Thymus (tissue), 11 donors: ENCODE data around the gene CRISP3. TPM values are rescaled to one million over a fixed set of nuclear protein-coding genes. Genes with fewer than 3 reads are reported as not detected.
A peak's percentile ranks its signal among the peaks of the same experiment; 100 is the strongest.

Experiments used
- DNase-seq, 9 donors: peaks; one replicate each; pipeline ENCODE4 v3.0.0-alpha.2; 2013; ENCODE audit warnings: low spot score in 9 of 9, low read depth in 6 of 9, missing footprints in 1 of 9
- H3K27ac ChIP-seq, 2 donors: one replicate each; pipeline ENCODE4 v1.5.1; 2013; ENCODE audit warnings: control low read depth in 1 of 2, low read depth in 1 of 2, low read length in 1 of 2, mild to moderate bottlenecking in 1 of 2, moderate library complexity in 1 of 2
- H3K27me3 ChIP-seq, 2 donors: one replicate each; pipeline ENCODE4 v1.5.1; 2013; ENCODE audit warnings: low read length in 1 of 2; ENCODE audit not compliant: control insufficient read depth in 2 of 2, insufficient read depth in 1 of 2
- H3K36me3 ChIP-seq, 2 donors: one replicate each; pipeline ENCODE4 v1.5.1; 2013; ENCODE audit warnings: low read length in 1 of 2, mild to moderate bottlenecking in 1 of 2, moderate library complexity in 1 of 2; ENCODE audit not compliant: control insufficient read depth in 2 of 2, insufficient read depth in 2 of 2
- H3K4me1 ChIP-seq, 2 donors: one replicate each; pipeline ENCODE4 v1.5.1; 2013; ENCODE audit warnings: low read length in 2 of 2; ENCODE audit not compliant: control insufficient read depth in 2 of 2, insufficient read depth in 2 of 2
- H3K4me3 ChIP-seq, 2 donors: one replicate each; pipeline ENCODE4 v1.5.1; 2013; ENCODE audit warnings: low read length in 2 of 2, control low read depth in 1 of 2, mild to moderate bottlenecking in 1 of 2
- H3K9me3 ChIP-seq, 2 donors: one replicate each; pipeline ENCODE4 v1.5.1; 2013; ENCODE audit warnings: low read length in 1 of 2, mild to moderate bottlenecking in 1 of 2; ENCODE audit not compliant: control insufficient read depth in 2 of 2, insufficient read depth in 1 of 2
- WGBS: extraction: QIAGEN DNeasy Blood & Tissue Kit; methylation state at CpG from one replicate; pipeline ENCODE4 v1.1.7; 2013; 5-methylcytosine and 5-hydroxymethylcytosine counted together
- polyA plus RNA-seq: library from polyadenylated mRNA; stranded (reverse); fragments of 200-250 nt; gene quantifications from one replicate; pipeline ENCODE4 v1.2.3, GENCODE V29; 2013
- total RNA-seq: library from RNA; stranded (reverse); fragments of 120-200 nt; gene quantifications from one replicate; pipeline ENCODE4 v1.2.4, GENCODE V29; 2013
- donor health status: healthy.

The CRISP3 gene
- total and polyA plus RNA-seq, 2 donors: 0.48 to 1.1 TPM

DNA sequence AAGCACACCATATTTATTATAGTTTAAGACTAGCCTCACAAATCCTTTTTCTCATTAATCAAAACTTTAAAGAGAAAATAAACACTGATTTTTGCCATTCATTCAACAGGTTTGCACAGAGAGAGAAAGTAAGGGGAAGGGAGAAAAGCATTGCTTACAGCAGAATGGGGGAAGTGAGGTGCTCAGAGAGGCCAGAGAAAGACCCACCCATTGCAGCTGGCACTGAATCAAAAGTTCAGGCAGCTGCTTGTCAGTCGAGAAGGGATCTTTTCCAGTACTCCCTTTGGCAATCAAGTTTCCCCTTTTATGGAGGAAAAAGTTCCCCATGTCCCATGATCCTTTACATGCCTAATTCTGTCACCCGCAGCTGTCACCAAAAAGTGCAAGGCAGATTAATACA lies 22.9 kb downstream of the CRISP3 start:
- DNase-seq: no peak
- H3K36me3 ChIP-seq: no peaks in the 10 kb centered on the region
- no peaks in the 10 kb centered on the region for H3K9me3 ChIP-seq
- no peaks in the 10 kb centered on the region for H3K4me1 ChIP-seq
- H3K27ac ChIP-seq: no peak overlapping the region
- H3K27me3 ChIP-seq: no peaks in the 10 kb centered on the region
- WGBS: 87% methylated on average over 2 of the region's 2 CpGs
- no peak overlapping the region for H3K4me3 ChIP-seq

DNA sequence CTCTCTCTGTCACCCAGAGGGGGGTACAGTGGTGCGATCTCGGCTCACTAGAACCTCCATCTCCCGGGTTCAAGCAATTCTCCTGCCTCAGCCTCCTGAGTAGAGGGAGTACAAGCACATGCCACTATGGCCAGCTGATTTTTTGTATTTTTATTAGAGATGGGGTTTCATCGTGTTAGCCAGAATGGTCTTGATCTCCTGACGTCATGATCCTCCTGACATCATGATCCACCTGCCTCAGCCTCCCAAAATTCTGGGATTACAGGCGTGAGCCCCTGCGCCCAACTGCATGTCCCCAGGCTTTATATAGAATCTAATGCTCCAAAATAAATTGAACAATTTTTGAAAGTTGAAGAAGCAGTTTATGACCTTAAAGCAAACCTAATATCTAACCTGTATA lies 23.8 kb downstream of the CRISP3 start:
- Histone ChIP-seq H3K27ac (no peak overlapping the region), H3K36me3 (no peaks in the 10 kb centered on the region), H3K9me3 (no peaks in the 10 kb centered on the region), H3K4me3 (no peak overlapping the region), H3K4me1 (no peaks in the 10 kb centered on the region), H3K27me3 (no peaks in the 10 kb centered on the region)
- no peak for DNase-seq
- 92% methylated on average over 7 of the region's 7 CpGs for WGBS

DNA sequence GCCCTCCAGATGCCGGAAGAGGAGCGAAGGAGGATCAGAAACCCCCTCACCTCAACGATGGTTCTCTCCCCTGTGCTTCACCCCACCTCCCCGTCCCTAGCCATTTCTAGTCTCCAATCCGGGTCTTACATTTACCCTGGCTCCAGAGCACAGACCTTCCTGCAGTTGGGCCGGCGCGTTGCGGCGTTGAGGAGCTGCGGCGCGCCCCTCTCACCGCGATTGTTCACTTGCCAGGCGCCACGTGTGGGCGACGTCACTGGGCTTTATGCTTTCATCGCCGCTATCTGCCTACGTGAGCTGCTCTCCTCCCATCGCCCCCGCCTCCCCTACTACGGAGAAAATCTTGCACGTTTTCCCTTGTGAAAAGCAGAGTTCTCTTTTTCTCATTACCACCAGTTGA lies 30.8 kb downstream of the CRISP3 start, which contains the start of gene CRISP2:
Gene CRISP2, minus strand, starts transcription at position 198 of the 400 bp plus-strand sequence. CDS start 4,347 bp downstream, outside the sequence.
- peaks cover 0 to 7% of the 10 kb centered on the region in 2 donors for H3K9me3 ChIP-seq
- H3K4me3 ChIP-seq: no peak within 1 kb of the TSS
- WGBS: 74% methylated on average over 26 of the region's 26 CpGs
- H3K27ac ChIP-seq: no peak within 1 kb of the TSS
- no peaks in the 10 kb centered on the region for H3K36me3 ChIP-seq
- peak in 1 of 9 donors; percentile 2 for DNase-seq
- H3K4me1 ChIP-seq: no peaks in the 10 kb centered on the region
- H3K27me3 ChIP-seq: no peaks in the 10 kb centered on the region

DNA sequence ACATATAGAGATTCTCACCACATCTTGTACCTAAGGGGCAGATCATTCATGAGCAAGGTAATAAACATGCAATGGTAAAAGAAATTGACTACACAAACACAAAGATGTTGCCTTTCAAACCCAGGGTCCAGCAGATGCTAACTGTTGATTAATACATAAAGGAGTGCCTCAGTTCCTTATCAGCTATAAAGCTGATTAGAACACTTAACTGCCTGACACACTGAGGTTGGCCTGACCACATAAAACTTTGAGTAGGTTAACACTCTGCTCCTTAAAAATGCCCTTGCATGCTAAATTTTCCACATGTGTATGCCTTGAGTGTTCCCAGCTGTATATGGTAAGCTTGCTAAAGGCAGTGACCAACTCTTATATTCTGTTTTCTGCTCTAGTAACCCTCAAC lies 45.7 kb downstream of the CRISP3 start:
- no peak for DNase-seq
- H3K4me1 ChIP-seq: no peaks in the 10 kb centered on the region
- H3K4me3 ChIP-seq: no peak overlapping the region
- H3K27ac ChIP-seq: no peak overlapping the region
- no peaks in the 10 kb centered on the region for H3K36me3 ChIP-seq
- H3K9me3 ChIP-seq: peaks cover 0 to 3% of the 10 kb centered on the region in 2 donors
- no peaks in the 10 kb centered on the region for H3K27me3 ChIP-seq

DNA sequence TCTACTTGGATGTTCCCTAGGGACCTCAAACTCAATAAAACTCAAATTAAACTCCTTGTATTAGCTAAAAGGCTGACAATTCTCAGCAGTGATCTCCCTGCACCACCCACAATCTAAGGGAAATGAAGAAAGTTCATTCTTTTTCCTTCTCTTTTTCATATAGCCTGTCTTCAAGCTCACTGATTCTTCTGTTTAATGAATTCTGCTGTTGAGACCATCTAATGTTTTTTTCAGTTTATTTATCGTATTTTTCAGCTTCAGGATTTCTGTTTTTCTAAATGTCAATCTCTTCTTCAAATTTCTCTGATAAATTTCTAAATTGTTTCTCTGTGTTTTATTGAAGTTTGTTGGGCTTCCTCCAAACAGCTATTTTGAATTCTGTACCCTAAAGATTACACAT lies 50.7 kb downstream of the CRISP3 start:
- WGBS: 33% methylated on average over 1 of the region's 1 CpG
- no peak for DNase-seq
- Histone ChIP-seq H3K4me1 (no peaks in the 10 kb centered on the region), H3K4me3 (no peak overlapping the region), H3K27ac (no peak overlapping the region), H3K27me3 (no peaks in the 10 kb centered on the region), H3K36me3 (no peaks in the 10 kb centered on the region), H3K9me3 (peaks cover 0 to 3% of the 10 kb centered on the region in 2 donors)

DNA sequence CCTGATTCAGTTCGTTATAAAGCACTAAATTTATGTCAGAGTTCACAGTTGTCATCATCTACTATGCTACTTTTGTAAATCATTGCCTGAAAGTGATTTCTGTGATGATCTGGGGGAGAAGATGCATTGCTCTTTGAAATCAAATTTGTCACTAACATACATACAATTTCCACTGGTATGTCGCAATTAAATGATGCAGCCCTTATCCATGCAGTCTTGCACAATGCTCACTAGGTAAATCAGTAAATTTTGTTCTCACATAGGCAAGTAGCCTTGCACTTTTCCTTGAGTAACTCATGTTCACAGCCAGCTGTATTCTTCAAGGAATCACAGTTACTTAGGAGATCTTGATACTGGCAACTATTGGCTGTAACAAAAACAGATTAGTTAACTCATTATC lies 51.7 kb downstream of the CRISP3 start:
- no peak for DNase-seq
- Histone ChIP-seq H3K4me3 (no peak overlapping the region), H3K9me3 (peaks cover 0 to 3% of the 10 kb centered on the region in 2 donors), H3K36me3 (no peaks in the 10 kb centered on the region), H3K27me3 (no peaks in the 10 kb centered on the region), H3K4me1 (no peaks in the 10 kb centered on the region), H3K27ac (no peak overlapping the region)
- WGBS: 83% methylated on average over 2 of the region's 2 CpGs

Other genes starting within 250 kb of the CRISP3 start
- 0.33 TPM for gene GLYATL3, start 244.5 kb downstream of the CRISP3 start, total RNA-seq
- gene GLYATL3, start 244.5 kb downstream of the CRISP3 start, polyA plus RNA-seq: 0.05 TPM
- 0.38 TPM for gene C6orf141, start 193.7 kb downstream of the CRISP3 start, total RNA-seq
- 5.1 TPM for gene C6orf141, start 193.7 kb downstream of the CRISP3 start, polyA plus RNA-seq
- 2.8 TPM for gene RHAG, start 107.5 kb downstream of the CRISP3 start, total RNA-seq
- 0.39 TPM for gene RHAG, start 107.5 kb downstream of the CRISP3 start, polyA plus RNA-seq
- 0.05 TPM for gene CRISP2, start 30.8 kb downstream of the CRISP3 start, total RNA-seq
- gene CRISP2, start 30.8 kb downstream of the CRISP3 start, polyA plus RNA-seq: 0.14 TPM
- not detected for gene PGK2, start 42.9 kb upstream of the CRISP3 start, total RNA-seq
- gene PGK2, start 42.9 kb upstream of the CRISP3 start, polyA plus RNA-seq: not detected
- gene CRISP1, start 122.1 kb upstream of the CRISP3 start, total RNA-seq: not detected
- gene CRISP1, start 122.1 kb upstream of the CRISP3 start, polyA plus RNA-seq: 0.05 TPM
- gene DEFB114, start 219.8 kb upstream of the CRISP3 start, total RNA-seq: not detected
- gene DEFB114, start 219.8 kb upstream of the CRISP3 start, polyA plus RNA-seq: not detected
- gene DEFB113, start 225.2 kb upstream of the CRISP3 start, total RNA-seq: not detected
- gene DEFB113, start 225.2 kb upstream of the CRISP3 start, polyA plus RNA-seq: not detected